ENCODE data around the gene BAG5. TPM values are rescaled to one million over a fixed set of nuclear protein-coding genes. Genes with fewer than 3 reads are reported as not detected.

Gene BAG5
- total RNA-seq, 1 experiment from 2014 or later, result 76.5 TPM

DNA sequence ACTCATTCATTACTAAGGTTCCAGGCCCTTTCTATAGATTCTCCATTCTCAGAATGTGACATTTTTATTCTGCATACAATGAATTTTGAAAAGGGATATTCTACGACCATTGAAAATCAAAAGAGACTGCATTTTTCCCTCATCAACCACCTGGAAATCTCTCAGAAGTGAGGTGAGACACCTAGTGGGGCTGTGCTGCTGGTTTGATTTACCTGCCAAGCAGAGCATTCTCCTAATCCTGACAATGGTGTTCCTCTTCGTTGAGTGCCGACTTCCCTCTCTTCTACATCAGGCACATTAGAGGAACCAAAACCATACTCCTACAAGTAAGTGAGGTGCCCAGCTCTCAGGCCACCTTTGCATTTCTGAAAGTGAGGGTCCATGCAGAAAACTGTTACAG, 54.7 kb downstream of the BAG5 start:
- no peak overlapping the region for H2AFZ ChIP-seq
- intact Hi-C loops (cut with micrococcal nuclease; ENCODE audit: unreplicated experiment), result loop anchor here (10.0 kb wide), 1 partner anchor 147 kb away; no protein-coding TSS in a partner anchor
- no peaks in the 10 kb centered on the region for H3K79me2 ChIP-seq (ENCODE audit: low read depth)
- DNase-seq, result no peak
- POLR2A ChIA-PET (ENCODE audit: unreplicated experiment), result no interaction called here
- no peaks in the 10 kb centered on the region for H3K9me2 ChIP-seq (ENCODE audit: insufficient read depth)
- BruUV-seq (replicated peaks), result no TSS peak
- peaks cover 15% of the 10 kb centered on the region for H4K20me1 ChIP-seq (ENCODE audit: insufficient read depth)
- no peaks in the 10 kb centered on the region for H3K4me1 ChIP-seq (replicated peaks; ENCODE audit: insufficient read depth)
- CTCF ChIA-PET, result no interaction called here
- no peaks in the 10 kb centered on the region for H3K27me3 ChIP-seq (ENCODE audit: insufficient read depth, low read depth)
- TF ChIP-seq, protein P1, sequence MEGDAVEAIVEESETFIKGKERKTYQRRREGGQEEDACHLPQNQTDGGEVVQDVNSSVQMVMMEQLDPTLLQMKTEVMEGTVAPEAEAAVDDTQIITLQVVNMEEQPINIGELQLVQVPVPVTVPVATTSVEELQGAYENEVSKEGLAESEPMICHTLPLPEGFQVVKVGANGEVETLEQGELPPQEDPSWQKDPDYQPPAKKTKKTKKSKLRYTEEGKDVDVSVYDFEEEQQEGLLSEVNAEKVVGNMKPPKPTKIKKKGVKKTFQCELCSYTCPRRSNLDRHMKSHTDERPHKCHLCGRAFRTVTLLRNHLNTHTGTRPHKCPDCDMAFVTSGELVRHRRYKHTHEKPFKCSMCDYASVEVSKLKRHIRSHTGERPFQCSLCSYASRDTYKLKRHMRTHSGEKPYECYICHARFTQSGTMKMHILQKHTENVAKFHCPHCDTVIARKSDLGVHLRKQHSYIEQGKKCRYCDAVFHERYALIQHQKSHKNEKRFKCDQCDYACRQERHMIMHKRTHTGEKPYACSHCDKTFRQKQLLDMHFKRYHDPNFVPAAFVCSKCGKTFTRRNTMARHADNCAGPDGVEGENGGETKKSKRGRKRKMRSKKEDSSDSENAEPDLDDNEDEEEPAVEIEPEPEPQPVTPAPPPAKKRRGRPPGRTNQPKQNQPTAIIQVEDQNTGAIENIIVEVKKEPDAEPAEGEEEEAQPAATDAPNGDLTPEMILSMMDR (conservative IDR thresholded peaks at IDR 0.05), result no peak
- TF ChIP-seq EZH2 (IDR thresholded peaks at IDR 0.05; ENCODE audit: low read depth), result no peak
- H3K36me3 ChIP-seq (ENCODE audit: low read depth), result peaks cover 44% of the 10 kb centered on the region
- H3K27ac ChIP-seq, result no peak overlapping the region
- H3K4me3 ChIP-seq, result no peak overlapping the region
- H3K9me3 ChIP-seq (ENCODE audit: insufficient read depth, low read depth), result no peaks in the 10 kb centered on the region
- peaks cover 38% of the 10 kb centered on the region for H3F3A ChIP-seq (ENCODE audit: insufficient read depth, low read depth)
- H3K4me2 ChIP-seq, result no peak overlapping the region

Other genes with a start within 250 kb of the BAG5 start
- 310 and 330 TPM in 2 replicates for gene EIF5, start 228.4 kb downstream of the BAG5 start, total RNA-seq (2021)
- 189 and 191 TPM in 2 replicates for gene MARK3, start 177.2 kb downstream of the BAG5 start, total RNA-seq (2021)
- gene CKB, start 39.8 kb downstream of the BAG5 start, total RNA-seq (2021), result 64.4 and 66.8 TPM in 2 replicates
- 22.5 and 25.9 TPM in 2 replicates for gene TRMT61A, start 33.5 kb downstream of the BAG5 start, total RNA-seq (2021)
- gene COA8, start 303 bp upstream of the BAG5 start, total RNA-seq (2021), result 93.8 and 101 TPM in 2 replicates
- gene KLC1, start 66.6 kb upstream of the BAG5 start, total RNA-seq (2021), result 254 and 331 TPM in 2 replicates
- 64.1 and 65.1 TPM in 2 replicates for gene XRCC3, start 152.8 kb upstream of the BAG5 start, total RNA-seq (2021)
- 93.3 and 118 TPM in 2 replicates for gene ZFYVE21, start 153.2 kb upstream of the BAG5 start, total RNA-seq (2021)